Glutamatergic neuron (in vitro differentiated cells): ENCODE results near the gene SLC34A3. TPM values are rescaled to one million over a fixed set of nuclear protein-coding genes. Genes with fewer than 3 reads are reported as not detected.

Source experiments
- DNase-seq: peaks from one replicate; pipeline ENCODE4 v3.0.0; 2022
- H3K27ac Mint-ChIP-seq: one replicate; pipeline ENCODE4 v1.8.0; 2020; ENCODE audit warnings: mild to moderate bottlenecking, mixed read lengths, inconsistent platforms; ENCODE audit not compliant: unreplicated experiment
- H3K27me3 Mint-ChIP-seq: one replicate; pipeline ENCODE4 v1.8.0; 2020; ENCODE audit warnings: mild to moderate bottlenecking, moderate library complexity, mixed read lengths, inconsistent platforms; ENCODE audit not compliant: unreplicated experiment
- H3K36me3 Mint-ChIP-seq: one replicate; pipeline ENCODE4 v1.8.0; 2020; ENCODE audit warnings: mild to moderate bottlenecking, mixed read lengths, inconsistent platforms; ENCODE audit not compliant: unreplicated experiment
- H3K4me1 Mint-ChIP-seq: one replicate; pipeline ENCODE4 v1.8.0; 2020; ENCODE audit warnings: mild to moderate bottlenecking, low read depth, mixed read lengths, inconsistent platforms; ENCODE audit not compliant: unreplicated experiment
- H3K4me3 Mint-ChIP-seq: one replicate; pipeline ENCODE4 v1.8.0; 2020; ENCODE audit warnings: mild to moderate bottlenecking, mixed read lengths, inconsistent platforms; ENCODE audit not compliant: unreplicated experiment
- H3K9me3 Mint-ChIP-seq: one replicate; pipeline ENCODE4 v1.8.0; 2020; ENCODE audit warnings: mild to moderate bottlenecking, moderate library complexity, mixed read lengths, inconsistent platforms; ENCODE audit not compliant: unreplicated experiment
- total RNA-seq: library from RNA; stranded (reverse); fragmentation: NEBNext Ultra II Directional; extraction: Animal tissue kit (Norgen Biotek cat#: 25700); gene quantifications from one replicate; pipeline ENCODE4 v1.2.1, GENCODE V29; 2021; ENCODE audit not compliant: unreplicated experiment
- TF ChIP-seq, protein P1 (sequence below): fragments of 200-600 bp; sonication (generic); IDR thresholded peaks from one replicate; pipeline ENCODE4 v1.5.0; 2021; ENCODE audit not compliant: partially characterized antibody, unreplicated experiment

Gene SLC34A3
- total RNA-seq, 1 donor from 2014 or later: not detected

DNA sequence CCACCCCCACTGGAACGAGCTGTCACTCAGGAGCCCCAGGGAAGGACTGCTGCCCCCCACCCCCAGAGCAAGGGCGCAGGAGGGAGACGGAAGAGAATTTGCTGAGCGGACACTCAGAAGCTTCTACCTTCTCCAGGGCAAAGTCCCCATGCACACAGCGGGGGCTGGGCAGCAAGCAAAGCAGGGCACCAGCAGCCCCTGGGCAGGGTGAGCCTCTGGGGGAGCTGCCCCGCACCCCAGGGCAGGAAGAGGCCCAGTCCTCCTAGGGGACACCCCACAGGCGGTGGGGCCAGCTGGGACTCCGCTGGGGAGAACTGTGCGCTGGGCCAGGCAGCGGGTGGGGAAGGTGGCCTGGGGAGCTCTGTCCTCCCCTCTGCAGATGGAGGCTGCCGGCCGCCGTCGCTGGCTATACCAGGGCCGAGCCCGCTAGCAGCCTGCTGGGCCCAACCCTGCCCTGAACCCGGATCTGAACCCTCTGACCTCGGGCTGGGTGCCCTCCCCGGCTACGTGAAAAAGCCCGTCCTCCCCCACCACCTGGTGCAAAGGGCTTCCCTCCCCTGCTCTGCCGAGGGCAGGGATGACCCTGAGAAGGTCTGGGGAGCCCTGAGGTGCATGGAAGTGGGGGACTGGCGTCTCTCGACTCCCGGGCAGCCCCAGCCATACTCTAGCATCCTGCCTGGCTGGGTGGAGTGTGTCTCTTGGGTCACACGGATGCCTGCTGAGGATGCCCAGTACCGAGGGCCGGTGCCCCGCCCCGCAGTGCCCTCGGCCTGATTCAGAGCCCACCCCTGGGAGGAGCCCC, 597 bp upstream of the SLC34A3 start:
- no peak for DNase-seq
- Mint-ChIP-seq H3K4me1 (peaks cover 2% of the 10 kb centered on the region), H3K27ac (no peak overlapping the region), H3K27me3 (peaks cover 2% of the 10 kb centered on the region), H3K4me3 (no peak overlapping the region), H3K36me3 (no peaks in the 10 kb centered on the region), H3K9me3 (no peaks in the 10 kb centered on the region)
- TF ChIP-seq, protein P1, sequence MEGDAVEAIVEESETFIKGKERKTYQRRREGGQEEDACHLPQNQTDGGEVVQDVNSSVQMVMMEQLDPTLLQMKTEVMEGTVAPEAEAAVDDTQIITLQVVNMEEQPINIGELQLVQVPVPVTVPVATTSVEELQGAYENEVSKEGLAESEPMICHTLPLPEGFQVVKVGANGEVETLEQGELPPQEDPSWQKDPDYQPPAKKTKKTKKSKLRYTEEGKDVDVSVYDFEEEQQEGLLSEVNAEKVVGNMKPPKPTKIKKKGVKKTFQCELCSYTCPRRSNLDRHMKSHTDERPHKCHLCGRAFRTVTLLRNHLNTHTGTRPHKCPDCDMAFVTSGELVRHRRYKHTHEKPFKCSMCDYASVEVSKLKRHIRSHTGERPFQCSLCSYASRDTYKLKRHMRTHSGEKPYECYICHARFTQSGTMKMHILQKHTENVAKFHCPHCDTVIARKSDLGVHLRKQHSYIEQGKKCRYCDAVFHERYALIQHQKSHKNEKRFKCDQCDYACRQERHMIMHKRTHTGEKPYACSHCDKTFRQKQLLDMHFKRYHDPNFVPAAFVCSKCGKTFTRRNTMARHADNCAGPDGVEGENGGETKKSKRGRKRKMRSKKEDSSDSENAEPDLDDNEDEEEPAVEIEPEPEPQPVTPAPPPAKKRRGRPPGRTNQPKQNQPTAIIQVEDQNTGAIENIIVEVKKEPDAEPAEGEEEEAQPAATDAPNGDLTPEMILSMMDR: no peak

- no peaks in the 10 kb centered on the region for H3K36me3 Mint-ChIP-seq
- no peak overlapping the region for H3K27ac Mint-ChIP-seq
- H3K9me3 Mint-ChIP-seq: no peaks in the 10 kb centered on the region
- H3K27me3 Mint-ChIP-seq: no peaks in the 10 kb centered on the region
- peaks cover 2% of the 10 kb centered on the region for H3K4me1 Mint-ChIP-seq
- DNase-seq: no peak
- TF ChIP-seq, protein P1: no peak
- H3K4me3 Mint-ChIP-seq: no peak overlapping the region
Measured at GRCh38 chr9:137231372-137232039, 805 bp downstream of the SLC34A3 start.

- Mint-ChIP-seq H3K4me3 (no peak overlapping the region), H3K27me3 (no peaks in the 10 kb centered on the region), H3K36me3 (no peaks in the 10 kb centered on the region), H3K4me1 (peaks cover 2% of the 10 kb centered on the region), H3K9me3 (no peaks in the 10 kb centered on the region), H3K27ac (no peak overlapping the region)
- TF ChIP-seq, protein P1: no peak
- no peak for DNase-seq
Measured at GRCh38 chr9:137232101-137232500, 1.4 kb downstream of the SLC34A3 start.

GRCh38 chr9:137232510-137232909, 1.8 kb downstream of the SLC34A3 start:
- Mint-ChIP-seq H3K4me3 (no peak overlapping the region), H3K27ac (no peak overlapping the region), H3K27me3 (no peaks in the 10 kb centered on the region), H3K9me3 (no peaks in the 10 kb centered on the region), H3K36me3 (no peaks in the 10 kb centered on the region), H3K4me1 (peaks cover 1% of the 10 kb centered on the region)
- no peak for DNase-seq
- TF ChIP-seq, protein P1: no peak
